GM23338 (cell line): Measurements from ENCODE around the gene RBMS2. TPM values are rescaled to one million over a fixed set of nuclear protein-coding genes. Genes with fewer than 3 reads are reported as not detected.

Source experiments
- ATAC-seq: fragments of 200-7000 bp; cut with Tn5 transposase; 3 replicates; pipeline ENCODE4 v1.9.1; 2020
- DNase-seq: peaks from one replicate; pipeline ENCODE4 v3.0.0-alpha.2; 2015; ENCODE audit warnings: low spot score
- H2AFZ ChIP-seq: fragments of 200-600 bp; sonication (generic); 2 replicates; pipeline ENCODE4 v1.8.0; 2016; ENCODE audit warnings: antibody characterized with exemption, mild to moderate bottlenecking, moderate library complexity
- H3F3A ChIP-seq: fragments of 200-600 bp; sonication (generic); replicated peaks from 2 replicates; pipeline ENCODE4 v1.8.0; 2017; ENCODE audit warnings: antibody characterized with exemption, mixed run types, low read depth
- H3K27ac ChIP-seq: fragments of 200-600 bp; sonication (generic); 2 replicates; pipeline ENCODE4 v1.6.1; 2016; ENCODE audit warnings: low read depth
- H3K27me3 ChIP-seq: fragments of 200-600 bp; sonication (generic); 2 replicates; pipeline ENCODE4 v1.8.0; 2016; ENCODE audit warnings: mild to moderate bottlenecking, mixed run types, moderate library complexity; ENCODE audit not compliant: insufficient read depth
- H3K36me3 ChIP-seq: fragments of 200-600 bp; sonication (generic); 2 replicates; pipeline ENCODE4 v1.8.0; 2016; ENCODE audit warnings: mild to moderate bottlenecking; ENCODE audit not compliant: insufficient read depth
- H3K4me1 ChIP-seq: fragments of 200-600 bp; sonication (generic); 2 replicates; pipeline ENCODE4 v1.8.0; 2016; ENCODE audit warnings: mild to moderate bottlenecking, moderate library complexity; ENCODE audit not compliant: insufficient read depth
- H3K4me2 ChIP-seq: fragments of 200-600 bp; sonication (generic); 2 replicates; pipeline ENCODE4 v1.7.1; 2017; ENCODE audit warnings: mixed run types
- H3K4me3 ChIP-seq: fragments of 200-600 bp; sonication (generic); 2 replicates; pipeline ENCODE4 v1.6.1; 2016; ENCODE audit warnings: mixed run types
- H3K79me2 ChIP-seq: fragments of 200-600 bp; sonication (generic); replicated peaks from 2 replicates; pipeline ENCODE4 v1.8.0; 2017; ENCODE audit warnings: mild to moderate bottlenecking; ENCODE audit not compliant: insufficient read depth
- H3K9me2 ChIP-seq: fragments of 200-600 bp; sonication (generic); 2 replicates; pipeline ENCODE4 v1.8.0; 2017; ENCODE audit not compliant: insufficient read depth
- H4K20me1 ChIP-seq: fragments of 200-600 bp; sonication (generic); replicated peaks from 2 replicates; pipeline ENCODE4 v1.8.0; 2017; ENCODE audit warnings: mild to moderate bottlenecking; ENCODE audit not compliant: insufficient read depth
- H3K27ac Mint-ChIP-seq: 2 replicates; pipeline ENCODE4 v1.8.0; 2020; ENCODE audit warnings: inconsistent platforms, mild to moderate bottlenecking, moderate library complexity, mixed read lengths
- H3K27me3 Mint-ChIP-seq: 3 replicates; pipeline ENCODE4 v1.8.0; 2022; ENCODE audit warnings: low read depth, mild to moderate bottlenecking, moderate library complexity, mixed read lengths, inconsistent platforms; ENCODE audit not compliant: insufficient read depth, poor library complexity
- H3K36me3 Mint-ChIP-seq: 3 replicates; pipeline ENCODE4 v1.8.0; 2021; ENCODE audit warnings: low read depth, mild to moderate bottlenecking, inconsistent platforms, moderate library complexity, mixed read lengths
- H3K4me1 Mint-ChIP-seq: 3 replicates; pipeline ENCODE4 v1.8.0; 2020; ENCODE audit warnings: mild to moderate bottlenecking, inconsistent platforms, mixed read lengths
- H3K4me3 Mint-ChIP-seq: 3 replicates; pipeline ENCODE4 v1.8.0; 2021; ENCODE audit warnings: moderate library complexity, mild to moderate bottlenecking, inconsistent platforms, mixed read lengths
- H3K9me3 Mint-ChIP-seq: 3 replicates; pipeline ENCODE4 v1.8.0; 2020; ENCODE audit warnings: moderate library complexity, mild to moderate bottlenecking, inconsistent platforms, mixed read lengths
- CREB1 ChIP-seq: fragments of 250-450 bp; sonication (Bioruptor Pico); IDR thresholded peaks from 2 replicates; pipeline ENCODE4 v1.5.0; 2020; ENCODE audit warnings: low read depth, mild to moderate bottlenecking, moderate library complexity
- NANOG ChIP-seq: IDR thresholded peaks from 2 replicates; pipeline ENCODE4 v1.6.1; 2016; ENCODE audit warnings: antibody characterized with exemption, borderline replicate concordance
- STAT1 ChIP-seq: IDR thresholded peaks from one replicate; pipeline ENCODE4 v1.6.1; 2016; ENCODE audit warnings: antibody characterized with exemption; ENCODE audit not compliant: unreplicated experiment
- polyA plus RNA-seq: library from polyadenylated mRNA; unstranded; fragments of >200 nt; fragmentation: Nextera tagmentation; extraction: Ambion mirVana; gene quantifications from 2 replicates; pipeline ENCODE4 v1.2.1, GENCODE V29; 2016
- total RNA-seq: library from RNA; depleted of rRNA; stranded (reverse); fragments of >200 nt; shearing (Covaris generic); gene quantifications from 2 replicates; pipeline ENCODE4 v1.2.3, GENCODE V29; 2014
- TF ChIP-seq, protein P1 (sequence below): fragments of 250-450 bp; sonication (Bioruptor Pico); IDR thresholded peaks from 2 replicates; pipeline ENCODE4 v1.5.0; 2020; ENCODE audit warnings: mild to moderate bottlenecking, moderate library complexity
- TF ChIP-seq, protein P2 (sequence below): IDR thresholded peaks from one replicate; pipeline ENCODE4 v1.6.1; 2018; ENCODE audit warnings: antibody characterized with exemption; ENCODE audit not compliant: unreplicated experiment

The RBMS2 gene
- total and polyA plus RNA-seq, 2 experiments from 2014 or later = 9.2 to 16.8 TPM

DNA sequence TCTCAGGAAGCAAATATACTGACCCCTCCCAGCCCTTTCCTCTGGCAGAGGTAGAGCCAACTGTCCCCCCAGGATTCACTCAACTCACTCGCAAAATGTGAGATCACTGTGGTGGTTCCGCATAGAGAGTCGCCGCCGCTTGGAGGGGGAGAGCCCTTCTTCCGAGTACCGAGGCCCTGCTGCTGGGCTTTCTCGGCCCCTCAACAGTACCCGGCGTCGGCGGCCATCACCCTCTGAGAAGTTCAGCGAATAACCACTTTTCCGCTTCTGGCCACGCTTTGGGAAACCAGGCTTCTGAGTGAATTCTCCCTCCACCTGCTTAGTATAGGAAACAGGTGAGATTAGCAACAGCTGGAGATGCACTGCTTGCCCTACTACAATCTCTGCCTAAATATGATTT, 77.4 kb downstream of the RBMS2 start (continued):
- TF ChIP-seq, protein P1, sequence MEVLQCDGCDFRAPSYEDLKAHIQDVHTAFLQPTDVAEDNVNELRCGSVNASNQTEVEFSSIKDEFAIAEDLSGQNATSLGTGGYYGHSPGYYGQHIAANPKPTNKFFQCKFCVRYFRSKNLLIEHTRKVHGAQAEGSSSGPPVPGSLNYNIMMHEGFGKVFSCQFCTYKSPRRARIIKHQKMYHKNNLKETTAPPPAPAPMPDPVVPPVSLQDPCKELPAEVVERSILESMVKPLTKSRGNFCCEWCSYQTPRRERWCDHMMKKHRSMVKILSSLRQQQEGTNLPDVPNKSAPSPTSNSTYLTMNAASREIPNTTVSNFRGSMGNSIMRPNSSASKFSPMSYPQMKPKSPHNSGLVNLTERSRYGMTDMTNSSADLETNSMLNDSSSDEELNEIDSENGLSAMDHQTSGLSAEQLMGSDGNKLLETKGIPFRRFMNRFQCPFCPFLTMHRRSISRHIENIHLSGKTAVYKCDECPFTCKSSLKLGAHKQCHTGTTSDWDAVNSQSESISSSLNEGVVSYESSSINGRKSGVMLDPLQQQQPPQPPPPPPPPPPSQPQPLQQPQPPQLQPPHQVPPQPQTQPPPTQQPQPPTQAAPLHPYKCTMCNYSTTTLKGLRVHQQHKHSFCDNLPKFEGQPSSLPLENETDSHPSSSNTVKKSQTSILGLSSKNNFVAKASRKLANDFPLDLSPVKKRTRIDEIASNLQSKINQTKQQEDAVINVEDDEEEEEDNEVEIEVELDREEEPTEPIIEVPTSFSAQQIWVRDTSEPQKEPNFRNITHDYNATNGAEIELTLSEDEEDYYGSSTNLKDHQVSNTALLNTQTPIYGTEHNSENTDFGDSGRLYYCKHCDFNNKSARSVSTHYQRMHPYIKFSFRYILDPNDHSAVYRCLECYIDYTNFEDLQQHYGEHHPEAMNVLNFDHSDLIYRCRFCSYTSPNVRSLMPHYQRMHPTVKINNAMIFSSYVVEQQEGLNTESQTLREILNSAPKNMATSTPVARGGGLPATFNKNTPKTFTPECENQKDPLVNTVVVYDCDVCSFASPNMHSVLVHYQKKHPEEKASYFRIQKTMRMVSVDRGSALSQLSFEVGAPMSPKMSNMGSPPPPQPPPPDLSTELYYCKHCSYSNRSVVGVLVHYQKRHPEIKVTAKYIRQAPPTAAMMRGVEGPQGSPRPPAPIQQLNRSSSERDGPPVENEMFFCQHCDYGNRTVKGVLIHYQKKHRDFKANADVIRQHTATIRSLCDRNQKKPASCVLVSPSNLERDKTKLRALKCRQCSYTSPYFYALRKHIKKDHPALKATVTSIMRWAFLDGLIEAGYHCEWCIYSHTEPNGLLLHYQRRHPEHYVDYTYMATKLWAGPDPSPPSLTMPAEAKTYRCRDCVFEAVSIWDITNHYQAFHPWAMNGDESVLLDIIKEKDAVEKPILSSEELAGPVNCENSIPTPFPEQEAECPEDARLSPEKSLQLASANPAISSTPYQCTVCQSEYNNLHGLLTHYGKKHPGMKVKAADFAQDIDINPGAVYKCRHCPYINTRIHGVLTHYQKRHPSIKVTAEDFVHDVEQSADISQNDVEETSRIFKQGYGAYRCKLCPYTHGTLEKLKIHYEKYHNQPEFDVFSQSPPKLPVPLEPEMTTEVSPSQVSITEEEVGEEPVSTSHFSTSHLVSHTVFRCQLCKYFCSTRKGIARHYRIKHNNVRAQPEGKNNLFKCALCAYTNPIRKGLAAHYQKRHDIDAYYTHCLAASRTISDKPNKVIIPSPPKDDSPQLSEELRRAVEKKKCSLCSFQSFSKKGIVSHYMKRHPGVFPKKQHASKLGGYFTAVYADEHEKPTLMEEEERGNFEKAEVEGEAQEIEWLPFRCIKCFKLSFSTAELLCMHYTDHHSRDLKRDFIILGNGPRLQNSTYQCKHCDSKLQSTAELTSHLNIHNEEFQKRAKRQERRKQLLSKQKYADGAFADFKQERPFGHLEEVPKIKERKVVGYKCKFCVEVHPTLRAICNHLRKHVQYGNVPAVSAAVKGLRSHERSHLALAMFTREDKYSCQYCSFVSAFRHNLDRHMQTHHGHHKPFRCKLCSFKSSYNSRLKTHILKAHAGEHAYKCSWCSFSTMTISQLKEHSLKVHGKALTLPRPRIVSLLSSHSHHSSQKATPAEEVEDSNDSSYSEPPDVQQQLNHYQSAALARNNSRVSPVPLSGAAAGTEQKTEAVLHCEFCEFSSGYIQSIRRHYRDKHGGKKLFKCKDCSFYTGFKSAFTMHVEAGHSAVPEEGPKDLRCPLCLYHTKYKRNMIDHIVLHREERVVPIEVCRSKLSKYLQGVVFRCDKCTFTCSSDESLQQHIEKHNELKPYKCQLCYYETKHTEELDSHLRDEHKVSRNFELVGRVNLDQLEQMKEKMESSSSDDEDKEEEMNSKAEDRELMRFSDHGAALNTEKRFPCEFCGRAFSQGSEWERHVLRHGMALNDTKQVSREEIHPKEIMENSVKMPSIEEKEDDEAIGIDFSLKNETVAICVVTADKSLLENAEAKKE (CRISPR knock-in tag) = no peak
- TF ChIP-seq, protein P2, sequence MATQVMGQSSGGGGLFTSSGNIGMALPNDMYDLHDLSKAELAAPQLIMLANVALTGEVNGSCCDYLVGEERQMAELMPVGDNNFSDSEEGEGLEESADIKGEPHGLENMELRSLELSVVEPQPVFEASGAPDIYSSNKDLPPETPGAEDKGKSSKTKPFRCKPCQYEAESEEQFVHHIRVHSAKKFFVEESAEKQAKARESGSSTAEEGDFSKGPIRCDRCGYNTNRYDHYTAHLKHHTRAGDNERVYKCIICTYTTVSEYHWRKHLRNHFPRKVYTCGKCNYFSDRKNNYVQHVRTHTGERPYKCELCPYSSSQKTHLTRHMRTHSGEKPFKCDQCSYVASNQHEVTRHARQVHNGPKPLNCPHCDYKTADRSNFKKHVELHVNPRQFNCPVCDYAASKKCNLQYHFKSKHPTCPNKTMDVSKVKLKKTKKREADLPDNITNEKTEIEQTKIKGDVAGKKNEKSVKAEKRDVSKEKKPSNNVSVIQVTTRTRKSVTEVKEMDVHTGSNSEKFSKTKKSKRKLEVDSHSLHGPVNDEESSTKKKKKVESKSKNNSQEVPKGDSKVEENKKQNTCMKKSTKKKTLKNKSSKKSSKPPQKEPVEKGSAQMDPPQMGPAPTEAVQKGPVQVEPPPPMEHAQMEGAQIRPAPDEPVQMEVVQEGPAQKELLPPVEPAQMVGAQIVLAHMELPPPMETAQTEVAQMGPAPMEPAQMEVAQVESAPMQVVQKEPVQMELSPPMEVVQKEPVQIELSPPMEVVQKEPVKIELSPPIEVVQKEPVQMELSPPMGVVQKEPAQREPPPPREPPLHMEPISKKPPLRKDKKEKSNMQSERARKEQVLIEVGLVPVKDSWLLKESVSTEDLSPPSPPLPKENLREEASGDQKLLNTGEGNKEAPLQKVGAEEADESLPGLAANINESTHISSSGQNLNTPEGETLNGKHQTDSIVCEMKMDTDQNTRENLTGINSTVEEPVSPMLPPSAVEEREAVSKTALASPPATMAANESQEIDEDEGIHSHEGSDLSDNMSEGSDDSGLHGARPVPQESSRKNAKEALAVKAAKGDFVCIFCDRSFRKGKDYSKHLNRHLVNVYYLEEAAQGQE = no peak
- TF ChIP-seq CREB1 = no peak

DNA sequence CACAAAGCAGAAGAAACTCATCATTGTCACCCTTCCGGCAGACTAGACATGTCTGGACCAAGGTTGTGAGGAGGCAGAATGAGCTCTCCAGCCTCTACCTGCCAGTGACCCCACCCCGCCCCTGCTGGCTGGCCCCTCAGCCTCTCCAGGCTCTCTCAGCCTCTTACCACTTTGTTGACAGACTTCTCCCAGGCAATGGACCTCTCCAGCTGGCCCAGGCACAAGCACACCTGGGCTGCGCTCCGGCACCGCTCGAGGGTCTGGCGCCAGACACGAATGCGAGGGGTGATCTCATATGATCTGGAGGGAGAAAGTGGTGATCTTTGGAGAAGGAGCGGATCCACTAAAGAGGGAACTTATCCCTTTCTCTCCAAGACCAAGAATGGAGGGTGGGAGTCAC, 78.2 kb downstream of the RBMS2 start:
- no peak overlapping the region for H3K27ac ChIP-seq

More for the DNA sequence above, 78.2 kb downstream of the RBMS2 start:
- H2AFZ ChIP-seq = no peak overlapping the region
- no peak overlapping the region for H3K4me3 Mint-ChIP-seq
- no peak overlapping the region for H3K4me3 ChIP-seq
- H3K79me2 ChIP-seq = no peaks in the 10 kb centered on the region
- H3K27me3 Mint-ChIP-seq = peaks cover 10% of the 10 kb centered on the region
- peaks cover 6% of the 10 kb centered on the region; the same call in 1 of the 2 replicates for H4K20me1 ChIP-seq
- DNase-seq = no peak
- H3K9me3 Mint-ChIP-seq = no peaks in the 10 kb centered on the region
- no peak for ATAC-seq
- TF ChIP-seq CREB1 (no peak), STAT1 (no peak), NANOG (no peak)
- TF ChIP-seq, protein P2 = no peak
- H3F3A ChIP-seq = peaks cover 16% of the 10 kb centered on the region
- peaks cover 82% of the 10 kb centered on the region for H3K36me3 Mint-ChIP-seq
- no peak overlapping the region for H3K27ac Mint-ChIP-seq
- H3K4me1 ChIP-seq = peaks cover 12% of the 10 kb centered on the region
- peaks cover 48% of the 10 kb centered on the region for H3K36me3 ChIP-seq
- no peaks in the 10 kb centered on the region for H3K9me2 ChIP-seq
- no peak overlapping the region for H3K4me2 ChIP-seq
- peaks cover 17% of the 10 kb centered on the region; the same call in 2 of the 3 replicates for H3K4me1 Mint-ChIP-seq
- no peaks in the 10 kb centered on the region for H3K27me3 ChIP-seq
